Caco-2 (cell line): Measurements from ENCODE around the gene HSD17B11. TPM values are rescaled to one million over a fixed set of nuclear protein-coding genes. Genes with fewer than 3 reads are reported as not detected.
"Not testable (repeated sequence)": the region's sequence is repeated elsewhere in the genome, so short reads cannot be mapped to it uniquely, and the experiment has no call there.

ENCODE experiments used
- BruUV-seq: library from RNA; stranded (reverse); fragments of 400-500 nt; replicated peaks from 2 replicates; lab custom pipeline; 2021; lab: Mats Ljungman, UMichigan
- CTCF ChIA-PET: fragments of 300-600 bp; sonication (Branson Sonifier 250); formaldehyde crosslinking; loops from one replicate; lab custom pipeline; 2022; ENCODE audit warnings: antibody characterized with exemption; lab: Charles Lee
- POLR2A ChIA-PET: fragments of 300-600 bp; sonication (Branson Sonifier 250); formaldehyde crosslinking; loops from one replicate; lab custom pipeline; 2022; ENCODE audit warnings: antibody characterized with exemption; lab: Charles Lee
- DNase-seq, 2 experiments: peaks; one replicate each; pipeline versions ENCODE4 v3.0.0 to v3.0.0-alpha.2; 2020 to 2022
- H3K27me3 ChIP-seq: replicated peaks from 2 replicates; pipeline ENCODE4 v1.6.0; 2011; ENCODE audit warnings: low read length; ENCODE audit not compliant: control insufficient read depth, insufficient read depth
- H3K36me3 ChIP-seq: 2 replicates; pipeline ENCODE4 v1.5.1; 2011; ENCODE audit warnings: low read length; ENCODE audit not compliant: control insufficient read depth, insufficient read depth
- H3K4me1 ChIP-seq: fragments of 250-450 bp; sonication (Bioruptor Pico); 2 replicates; pipeline ENCODE4 v1.5.1; 2020; ENCODE audit warnings: mild to moderate bottlenecking
- H3K4me3 ChIP-seq: 2 replicates; pipeline ENCODE4 v1.5.1; 2011; ENCODE audit warnings: low read depth, mild to moderate bottlenecking, control low read depth, low read length
- H3K9me3 ChIP-seq: fragments of 250-450 bp; sonication (Bioruptor Pico); 2 replicates; pipeline ENCODE4 v1.5.1; 2020; ENCODE audit warnings: mild to moderate bottlenecking, moderate library complexity
- H3K27ac Mint-ChIP-seq: one replicate; pipeline ENCODE4 v1.8.0; 2022; ENCODE audit warnings: mixed read lengths; ENCODE audit not compliant: unreplicated experiment
- H3K27me3 Mint-ChIP-seq: one replicate; pipeline ENCODE4 v1.8.0; 2022; ENCODE audit warnings: mixed read lengths; ENCODE audit not compliant: insufficient read depth, unreplicated experiment
- H3K36me3 Mint-ChIP-seq: one replicate; pipeline ENCODE4 v1.8.0; 2022; ENCODE audit warnings: mild to moderate bottlenecking, mixed read lengths; ENCODE audit not compliant: insufficient read depth, unreplicated experiment
- H3K4me1 Mint-ChIP-seq: one replicate; pipeline ENCODE4 v1.8.0; 2022; ENCODE audit warnings: low read depth, mixed read lengths; ENCODE audit not compliant: unreplicated experiment
- H3K4me3 Mint-ChIP-seq: one replicate; pipeline ENCODE4 v1.8.0; 2022; ENCODE audit warnings: mild to moderate bottlenecking, moderate library complexity, mixed read lengths; ENCODE audit not compliant: unreplicated experiment
- H3K9me3 Mint-ChIP-seq: one replicate; pipeline ENCODE4 v1.8.0; 2022; ENCODE audit warnings: mixed read lengths; ENCODE audit not compliant: unreplicated experiment
- CTCF ChIP-seq, 2 experiments: fragments of 200-600 bp in 1 of 2; IDR thresholded peaks; 1 replicate in 1 of 2; 2 replicates in 1 of 2; pipeline versions ENCODE4 v1.5.1 to v1.8.0; 2011 to 2022; ENCODE audit warnings: antibody characterized with exemption in 1 of 2, control low read depth in 1 of 2, inconsistent platforms in 1 of 2, low read depth in 1 of 2, low read length in 1 of 2, mild to moderate bottlenecking in 1 of 2, moderate library complexity in 1 of 2; ENCODE audit not compliant: insufficient read depth in 1 of 2, severe bottlenecking in 1 of 2, unreplicated experiment in 1 of 2
- intact Hi-C: fragments of 100-400 bp; cut with micrococcal nuclease; formaldehyde crosslinking; loops from one replicate; pipeline ENCODE4 v1.10.0; 2022; ENCODE audit not compliant: unreplicated experiment
- total RNA-seq: library from RNA; stranded (reverse); gene quantifications from 2 replicates; pipeline ENCODE4 v1.2.3, GENCODE V29; 2022

The HSD17B11 gene
- total RNA-seq, 1 experiment from 2014 or later, result 42.8 TPM

DNA sequence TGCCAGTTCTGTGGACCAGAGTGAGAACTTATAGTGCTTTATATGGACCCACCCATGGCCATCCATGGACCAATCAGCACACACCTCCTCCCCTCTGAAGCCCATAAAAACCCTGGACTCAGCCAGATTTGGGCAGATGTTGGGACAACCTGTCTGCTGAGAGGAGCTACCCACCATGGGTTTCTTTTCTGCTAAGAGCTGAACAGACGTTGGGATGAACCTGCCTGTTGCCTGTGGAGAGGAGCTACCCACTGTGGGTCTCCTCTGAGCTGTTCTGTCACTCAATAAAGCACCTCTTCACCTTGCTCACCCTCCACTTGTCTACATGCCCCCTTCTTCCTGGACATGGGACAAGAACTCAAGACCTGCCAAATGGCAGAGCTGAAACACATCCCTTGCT, 9.0 kb upstream of the HSD17B11 start:
- H3K36me3 ChIP-seq, result no peaks in the 10 kb centered on the region
- TF ChIP-seq CTCF (IDR thresholded peaks at IDR 0.05; ENCODE audit: insufficient read depth in 1 of 2, low read depth in 1 of 2, low read length in 1 of 2, severe bottlenecking in 1 of 2, unreplicated experiment in 1 of 2), result no peak
- no peaks in the 10 kb centered on the region for H3K9me3 ChIP-seq
- Mint-ChIP-seq H3K9me3 (no peaks in the 10 kb centered on the region), H3K4me1 (no peaks in the 10 kb centered on the region), H3K36me3 (no peaks in the 10 kb centered on the region), H3K4me3 (no peak overlapping the region), H3K27me3 (no peaks in the 10 kb centered on the region), H3K27ac (no peak overlapping the region)
- ChIA-PET CTCF (interaction anchor here (0.6 kb wide), 1 partner anchor 1329 kb away, joined by 12 read pairs; no protein-coding TSS in a partner anchor), POLR2A (no interaction called here)
- H3K4me3 ChIP-seq, result no peak overlapping the region
- BruUV-seq, result no TSS peak
- intact Hi-C loops, result no loop called here
- H3K27me3 ChIP-seq, result no peaks in the 10 kb centered on the region
- no peak for DNase-seq
- H3K4me1 ChIP-seq, result no peaks in the 10 kb centered on the region

DNA sequence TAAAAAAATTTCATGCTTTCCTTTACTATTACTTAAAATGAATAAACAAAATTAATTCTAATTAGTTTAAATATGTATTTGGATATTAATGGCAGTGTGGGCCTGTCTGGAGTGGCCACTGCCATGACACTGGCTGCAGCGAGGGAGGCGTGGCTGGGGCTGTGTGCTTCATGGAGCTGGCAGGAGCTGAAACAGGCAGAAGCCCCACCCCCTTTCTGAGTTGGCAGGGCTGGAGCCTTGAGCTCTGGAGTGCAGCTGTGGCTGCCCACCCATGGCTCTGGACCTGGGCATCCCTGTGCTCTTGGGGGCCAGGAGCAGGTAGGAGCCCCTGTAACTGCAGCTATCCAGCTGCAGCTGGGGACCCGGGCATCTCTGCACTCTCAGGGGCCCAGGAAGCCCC, 8.2 kb upstream of the HSD17B11 start:
- intact Hi-C loops, result no loop called here
- Mint-ChIP-seq H3K4me1 (no peaks in the 10 kb centered on the region), H3K27ac (no peak overlapping the region), H3K9me3 (no peaks in the 10 kb centered on the region), H3K27me3 (no peaks in the 10 kb centered on the region), H3K36me3 (no peaks in the 10 kb centered on the region), H3K4me3 (no peak overlapping the region)
- DNase-seq, result no peak
- POLR2A ChIA-PET, result no interaction called here
- no peak for TF ChIP-seq CTCF (IDR thresholded peaks at IDR 0.05; ENCODE audit: insufficient read depth in 1 of 2, low read depth in 1 of 2, low read length in 1 of 2, severe bottlenecking in 1 of 2, unreplicated experiment in 1 of 2)
- Histone ChIP-seq H3K27me3 (no peaks in the 10 kb centered on the region), H3K36me3 (no peaks in the 10 kb centered on the region), H3K9me3 (no peaks in the 10 kb centered on the region), H3K4me3 (no peak overlapping the region), H3K4me1 (no peaks in the 10 kb centered on the region)
- CTCF ChIA-PET, result no interaction called here
- no TSS peak for BruUV-seq

DNA sequence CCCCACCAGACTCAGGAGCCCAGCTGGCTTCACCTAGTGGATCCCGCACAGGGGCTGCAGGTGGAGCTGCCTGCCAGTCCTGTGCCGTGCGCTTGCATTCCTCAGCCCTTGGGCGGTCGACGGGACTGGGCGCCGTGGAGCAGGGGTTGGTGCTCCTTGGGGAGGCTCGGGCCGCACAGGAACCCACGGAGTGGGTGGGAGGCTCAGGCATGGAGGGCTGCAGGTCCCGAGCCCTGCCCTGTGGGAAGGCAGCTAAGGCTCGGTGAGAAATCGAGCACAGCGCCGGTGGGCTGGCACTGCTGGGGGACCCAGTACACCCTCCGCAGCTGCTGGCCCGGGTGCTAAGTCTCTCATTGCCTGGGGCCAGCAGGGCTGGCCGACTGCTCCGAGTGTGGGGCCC, 4.9 kb upstream of the HSD17B11 start:
- H3K9me3 ChIP-seq, H3K9me3 Mint-ChIP-seq, H3K36me3 Mint-ChIP-seq, H3K4me3 ChIP-seq, BruUV-seq, POLR2A ChIA-PET, H3K27ac Mint-ChIP-seq, H3K4me3 Mint-ChIP-seq, DNase-seq, intact Hi-C loops, H3K4me1 Mint-ChIP-seq, H3K27me3 ChIP-seq, H3K36me3 ChIP-seq, CTCF ChIA-PET, H3K27me3 Mint-ChIP-seq, H3K4me1 ChIP-seq: not testable (repeated sequence)

DNA sequence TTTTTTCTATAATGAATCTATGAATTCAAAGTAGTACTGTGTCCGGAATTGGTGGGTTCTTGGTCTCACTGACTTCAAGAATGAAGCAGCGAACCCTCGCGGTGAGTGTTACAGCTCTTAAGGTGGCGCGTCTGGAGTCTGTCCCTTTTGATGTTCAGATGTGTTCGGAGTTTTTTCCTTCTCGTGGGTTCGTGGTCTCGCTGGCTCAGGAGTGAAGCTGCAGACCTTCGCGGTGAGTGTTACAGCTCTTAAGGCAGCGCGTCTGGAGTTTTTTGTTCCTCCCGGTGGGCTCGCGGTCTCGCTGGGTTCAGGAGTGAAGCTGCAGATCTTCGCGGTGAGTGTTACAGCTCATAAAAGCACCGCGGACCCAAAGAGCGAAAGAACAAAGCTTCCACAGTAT, 4.1 kb upstream of the HSD17B11 start:
- H3K9me3 ChIP-seq, H3K4me1 Mint-ChIP-seq, H3K4me1 ChIP-seq, H3K4me3 Mint-ChIP-seq, DNase-seq, BruUV-seq, H3K4me3 ChIP-seq, H3K36me3 Mint-ChIP-seq, CTCF ChIA-PET, H3K27me3 ChIP-seq, H3K36me3 ChIP-seq, POLR2A ChIA-PET, H3K9me3 Mint-ChIP-seq, H3K27ac Mint-ChIP-seq, intact Hi-C loops, H3K27me3 Mint-ChIP-seq: not testable (repeated sequence)
